GM18861 (cell line): Measurements from ENCODE around the gene MLLT1.

ENCODE experiments used
- ATAC-seq: cut with Tn5 transposase; IDR thresholded peaks from one replicate; pipeline ENCODE4 v1.9.1; 2021; ENCODE audit not compliant: unreplicated experiment

The MLLT1 gene

DNA sequence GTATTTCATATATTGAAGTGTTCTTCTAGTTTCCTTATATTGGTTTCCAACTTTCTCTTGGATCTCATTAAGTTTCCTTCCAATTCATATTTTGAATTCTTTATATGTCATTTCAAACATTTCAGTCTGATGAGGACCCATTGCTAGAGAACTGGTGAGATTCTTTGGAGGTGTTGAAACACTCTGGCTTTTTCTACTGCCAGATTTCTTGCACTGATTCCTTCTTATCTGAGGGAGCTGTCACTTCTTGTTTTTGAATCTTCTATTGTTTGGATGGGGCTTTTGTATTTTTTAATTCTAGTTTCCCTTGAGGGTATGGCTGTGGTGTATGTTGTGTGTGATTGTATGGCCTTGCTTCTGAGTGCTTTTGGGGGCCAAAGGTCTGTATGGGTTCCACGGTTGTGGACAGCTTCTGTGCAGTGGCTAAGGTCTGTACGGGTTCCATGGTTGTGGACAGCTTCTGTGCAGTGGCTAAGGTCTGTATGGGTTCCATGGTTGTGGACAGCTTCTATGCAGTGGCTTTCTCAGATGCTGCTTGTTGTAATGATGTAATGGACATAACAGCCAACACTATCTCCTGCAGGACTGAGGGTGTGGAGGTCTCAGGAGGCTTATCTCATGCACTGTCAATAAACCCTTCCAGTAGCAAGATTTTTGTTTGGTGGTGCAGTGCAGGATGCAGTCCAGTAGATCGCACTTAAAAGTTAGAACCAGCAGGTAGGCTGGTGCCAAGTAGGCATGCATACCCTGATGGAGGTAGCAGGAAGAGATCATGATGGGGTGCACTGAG is 107.5 kb downstream of the MLLT1 start:
- ATAC-seq: no peak

DNA sequence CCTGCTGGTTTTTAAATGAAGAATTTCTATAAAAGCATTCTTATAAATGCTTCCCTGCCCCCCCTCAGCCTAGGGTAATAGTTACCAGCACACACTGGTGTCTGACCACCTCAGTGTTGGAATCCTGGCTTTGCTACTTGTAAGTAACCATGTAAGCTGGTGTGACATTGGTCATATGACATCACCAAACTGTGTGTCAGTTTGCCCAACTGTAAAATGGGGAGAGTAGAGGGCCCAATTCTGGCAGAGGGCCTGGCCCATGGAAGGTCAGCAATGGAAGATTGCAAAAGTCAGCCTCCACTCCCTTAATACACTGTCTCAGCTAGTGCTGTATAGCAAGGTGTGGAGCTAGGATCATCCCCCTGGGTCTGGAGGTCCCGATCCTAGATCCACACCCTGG is 112.7 kb downstream of the MLLT1 start:
- no peak for ATAC-seq

DNA sequence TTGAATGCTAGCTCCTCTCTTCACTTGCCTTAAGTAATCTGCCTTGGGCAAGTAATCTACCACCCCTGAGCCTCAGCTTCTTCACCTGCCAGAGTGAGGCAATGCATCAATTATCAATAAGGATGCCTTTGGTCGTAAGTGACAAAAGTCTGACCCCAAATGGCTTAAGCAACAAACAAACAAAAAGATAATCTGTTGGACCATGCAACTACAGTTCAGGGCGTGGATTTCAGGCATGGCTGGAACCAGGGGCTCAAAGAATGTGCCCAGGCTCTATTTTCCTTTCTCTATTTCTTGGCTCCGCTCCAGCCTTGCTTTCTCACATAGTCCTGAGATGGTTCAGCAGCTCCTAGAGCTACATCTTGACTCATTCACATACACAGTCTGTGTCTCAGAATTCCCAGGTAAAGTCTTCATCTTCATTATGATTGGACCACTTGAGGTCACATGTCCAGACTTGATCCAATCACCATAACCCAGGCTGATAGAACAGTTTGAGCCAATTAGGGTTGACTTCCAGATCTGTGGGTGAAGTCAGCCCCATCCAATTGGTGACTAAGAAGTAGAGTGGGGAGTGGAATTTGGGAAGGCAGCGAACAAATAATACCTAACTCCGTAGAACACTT is 114.8 kb downstream of the MLLT1 start:
- no peak for ATAC-seq

DNA sequence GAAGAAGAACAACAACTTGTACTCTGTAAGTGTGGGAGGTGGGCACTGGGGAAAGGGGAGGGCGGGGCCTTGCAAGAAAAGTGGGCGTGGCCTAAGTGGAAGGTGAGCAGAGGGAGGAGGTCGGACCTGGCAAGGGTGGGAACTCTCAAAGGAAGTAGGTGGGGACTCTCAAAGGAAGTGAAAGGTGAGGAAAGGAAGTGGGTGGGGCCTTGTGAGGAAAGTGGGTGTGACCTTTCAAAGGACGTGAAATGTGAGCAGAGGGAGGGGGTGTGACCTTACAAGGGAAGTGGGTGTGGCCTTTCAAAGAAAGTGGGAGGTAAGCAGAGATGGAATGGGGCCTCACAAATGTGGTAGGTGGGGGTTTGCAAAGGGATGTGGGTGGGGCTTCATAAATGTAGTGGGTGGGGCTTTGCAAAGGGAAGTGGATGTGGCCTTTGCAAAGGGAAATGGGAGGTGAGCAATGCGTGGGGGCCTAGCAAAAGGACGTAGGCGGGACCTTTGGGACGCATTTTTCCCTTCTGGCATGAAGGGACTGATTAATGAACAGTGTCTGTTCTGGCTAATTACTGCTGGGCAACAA is 118.4 kb downstream of the MLLT1 start:
- ATAC-seq: no peak
